A673 (cell line): Measurements from ENCODE around the gene CRK. TPM values are rescaled to one million over a fixed set of nuclear protein-coding genes. Genes with fewer than 3 reads are reported as not detected.
"Not testable (repeated sequence)": the region's sequence is repeated elsewhere in the genome, so short reads cannot be mapped to it uniquely, and the experiment has no call there.

Experiments used
- BruUV-seq: library from RNA; stranded (reverse); fragments of 400-500 nt; replicated peaks from 2 replicates; lab custom pipeline; 2021; lab: Mats Ljungman, UMichigan
- CTCF ChIA-PET: fragments of 300-600 bp; sonication (Branson Sonifier 250); formaldehyde crosslinking; loops from one replicate; lab custom pipeline; 2022; ENCODE audit warnings: antibody characterized with exemption; lab: Charles Lee
- POLR2A ChIA-PET: fragments of 300-600 bp; sonication (Branson Sonifier 250); formaldehyde crosslinking; loops from one replicate; lab custom pipeline; 2022; ENCODE audit warnings: antibody characterized with exemption; ENCODE audit not compliant: low non-redundant PET; lab: Charles Lee
- DNase-seq: peaks from one replicate; pipeline ENCODE4 v3.0.0-alpha.2; 2015; ENCODE audit warnings: low spot score
- H3K27ac ChIP-seq: fragments of 200-600 bp; sonication (generic); 2 replicates; pipeline ENCODE4 v1.5.1; 2016; ENCODE audit warnings: mixed run types, low read depth, mild to moderate bottlenecking, mixed read lengths, antibody characterized with exemption, low read length; ENCODE audit not compliant: poor library complexity, severe bottlenecking
- H3K27me3 ChIP-seq: fragments of 200-600 bp; sonication (generic); replicated peaks from 2 replicates; pipeline ENCODE4 v1.6.1; 2017; ENCODE audit warnings: mixed run types, low read depth, mild to moderate bottlenecking, mixed read lengths, antibody characterized with exemption, low read length; ENCODE audit not compliant: insufficient read depth, poor library complexity
- H3K36me3 ChIP-seq: fragments of 200-600 bp; sonication (generic); 2 replicates; pipeline ENCODE4 v1.6.1; 2016; ENCODE audit warnings: mixed run types, mild to moderate bottlenecking, mixed read lengths, antibody characterized with exemption, low read length; ENCODE audit not compliant: insufficient read depth, poor library complexity, severe bottlenecking
- H3K4me1 ChIP-seq: fragments of 200-600 bp; sonication (generic); 2 replicates; pipeline ENCODE4 v1.6.1; 2017; ENCODE audit warnings: mixed run types, mild to moderate bottlenecking, mixed read lengths, antibody characterized with exemption, low read length; ENCODE audit not compliant: insufficient read depth, poor library complexity, severe bottlenecking
- H3K4me3 ChIP-seq: fragments of 200-600 bp; sonication (generic); 2 replicates; pipeline ENCODE4 v1.5.1; 2016; ENCODE audit warnings: low read depth, mixed run types, mild to moderate bottlenecking, mixed read lengths, low read length; ENCODE audit not compliant: poor library complexity, severe bottlenecking
- H3K9me3 ChIP-seq: fragments of 200-600 bp; sonication (generic); 2 replicates; pipeline ENCODE4 v1.6.1; 2016; ENCODE audit warnings: mixed run types, low read depth, mild to moderate bottlenecking, mixed read lengths, antibody characterized with exemption, low read length; ENCODE audit not compliant: poor library complexity, severe bottlenecking
- EZH2 ChIP-seq: fragments of 200-600 bp; sonication (generic); IDR thresholded peaks from 2 replicates; pipeline ENCODE4 v1.6.1; 2017; ENCODE audit warnings: borderline replicate concordance, low read depth, mild to moderate bottlenecking, mixed read lengths, antibody characterized with exemption, low read length; ENCODE audit not compliant: poor library complexity, severe bottlenecking
- intact Hi-C: fragments of 100-400 bp; cut with micrococcal nuclease; formaldehyde crosslinking; loops from one replicate; pipeline ENCODE4 v1.10.0; 2022; ENCODE audit not compliant: unreplicated experiment
- total RNA-seq: library from RNA; stranded (reverse); gene quantifications from 2 replicates; pipeline ENCODE4 v1.2.3, GENCODE V29; 2021
- TF ChIP-seq, protein P1 (sequence below): fragments of 300-800, 200-600 bp; sonication (generic); conservative IDR thresholded peaks from 2 replicates; pipeline ENCODE4 v1.5.1; 2017; ENCODE audit warnings: low read depth, mild to moderate bottlenecking, antibody characterized with exemption, low read length, moderate library complexity, mixed read lengths

CRK gene
- total RNA-seq, 1 experiment from 2014 or later: 85.9 TPM

DNA sequence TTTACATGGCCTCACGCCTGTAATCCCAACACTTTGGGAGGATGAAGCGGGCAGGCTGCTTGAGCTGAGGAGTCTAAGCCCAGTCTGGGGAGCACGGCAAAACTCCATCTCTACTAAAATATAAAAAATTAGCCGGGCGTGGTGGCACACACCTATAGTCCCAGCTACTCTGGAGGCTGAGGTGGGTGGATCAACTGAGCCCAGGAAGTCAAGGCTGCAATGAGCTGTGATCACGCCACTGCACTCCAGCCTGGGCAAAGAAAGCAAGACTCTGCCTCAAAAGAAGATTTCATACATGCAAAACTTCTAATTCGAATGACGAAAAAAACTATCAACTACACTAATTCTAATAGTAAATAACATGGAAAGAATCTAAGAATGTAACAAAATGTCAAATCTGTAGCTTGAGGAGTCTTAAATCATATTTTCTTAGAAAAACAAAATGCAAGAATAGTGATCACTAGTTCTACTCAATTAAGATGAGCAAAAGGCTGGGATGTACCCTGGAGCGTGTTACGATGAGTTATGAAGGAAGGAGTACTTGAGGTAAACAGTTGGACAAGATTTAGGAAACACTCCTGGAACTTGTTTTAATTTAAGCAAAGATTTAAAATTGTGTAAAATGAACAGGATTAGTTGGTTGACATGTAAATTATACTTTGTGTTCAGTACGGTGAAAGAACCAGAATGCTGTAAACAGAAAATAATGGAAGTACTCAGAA lies 76.7 kb downstream of the CRK start:
- intact Hi-C loops: no loop called here
- ChIA-PET POLR2A (no interaction called here), CTCF (interaction anchor here (1.8 kb wide), 1 partner anchor 14 kb away, joined by 6 read pairs; no protein-coding TSS in a partner anchor)
- Histone ChIP-seq H3K4me3 (no peak overlapping the region), H3K27ac (no peak overlapping the region), H3K27me3 (no peaks in the 10 kb centered on the region), H3K9me3 (no peaks in the 10 kb centered on the region), H3K36me3 (peaks cover 14% of the 10 kb centered on the region), H3K4me1 (peaks cover 60% of the 10 kb centered on the region)
- no TSS peak for BruUV-seq
- DNase-seq: no peak
- TF ChIP-seq, protein P1, sequence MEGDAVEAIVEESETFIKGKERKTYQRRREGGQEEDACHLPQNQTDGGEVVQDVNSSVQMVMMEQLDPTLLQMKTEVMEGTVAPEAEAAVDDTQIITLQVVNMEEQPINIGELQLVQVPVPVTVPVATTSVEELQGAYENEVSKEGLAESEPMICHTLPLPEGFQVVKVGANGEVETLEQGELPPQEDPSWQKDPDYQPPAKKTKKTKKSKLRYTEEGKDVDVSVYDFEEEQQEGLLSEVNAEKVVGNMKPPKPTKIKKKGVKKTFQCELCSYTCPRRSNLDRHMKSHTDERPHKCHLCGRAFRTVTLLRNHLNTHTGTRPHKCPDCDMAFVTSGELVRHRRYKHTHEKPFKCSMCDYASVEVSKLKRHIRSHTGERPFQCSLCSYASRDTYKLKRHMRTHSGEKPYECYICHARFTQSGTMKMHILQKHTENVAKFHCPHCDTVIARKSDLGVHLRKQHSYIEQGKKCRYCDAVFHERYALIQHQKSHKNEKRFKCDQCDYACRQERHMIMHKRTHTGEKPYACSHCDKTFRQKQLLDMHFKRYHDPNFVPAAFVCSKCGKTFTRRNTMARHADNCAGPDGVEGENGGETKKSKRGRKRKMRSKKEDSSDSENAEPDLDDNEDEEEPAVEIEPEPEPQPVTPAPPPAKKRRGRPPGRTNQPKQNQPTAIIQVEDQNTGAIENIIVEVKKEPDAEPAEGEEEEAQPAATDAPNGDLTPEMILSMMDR: no peak
- no peak for TF ChIP-seq EZH2

DNA sequence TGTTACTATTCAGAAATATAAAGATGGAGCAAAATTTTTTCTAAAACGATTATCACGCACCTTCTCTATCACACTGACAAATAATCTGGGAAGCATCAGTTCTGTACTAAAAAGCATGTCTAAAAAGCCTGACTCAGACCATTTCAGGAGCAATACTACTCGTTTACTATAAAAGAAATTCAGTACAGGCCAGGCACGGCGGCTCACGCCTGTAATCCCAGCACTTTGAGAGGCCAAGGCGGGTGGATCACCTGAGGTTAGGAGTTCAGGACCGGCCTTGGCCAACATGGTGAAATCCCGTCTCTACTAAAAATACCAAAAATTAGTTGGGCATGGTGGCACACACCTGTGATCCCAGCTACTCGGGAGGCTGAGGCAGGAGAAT lies 77.6 kb downstream of the CRK start:
- BruUV-seq, POLR2A ChIA-PET, H3K27ac ChIP-seq, H3K9me3 ChIP-seq, H3K27me3 ChIP-seq, intact Hi-C loops, H3K4me3 ChIP-seq, DNase-seq: not testable (repeated sequence)
- CTCF ChIA-PET: interaction anchor here (2.9 kb wide), 1 partner anchor 13 kb away, joined by 11 read pairs; no protein-coding TSS in a partner anchor
- Histone ChIP-seq H3K36me3 (peaks cover 19% of the 10 kb centered on the region), H3K4me1 (peaks cover 60% of the 10 kb centered on the region)

DNA sequence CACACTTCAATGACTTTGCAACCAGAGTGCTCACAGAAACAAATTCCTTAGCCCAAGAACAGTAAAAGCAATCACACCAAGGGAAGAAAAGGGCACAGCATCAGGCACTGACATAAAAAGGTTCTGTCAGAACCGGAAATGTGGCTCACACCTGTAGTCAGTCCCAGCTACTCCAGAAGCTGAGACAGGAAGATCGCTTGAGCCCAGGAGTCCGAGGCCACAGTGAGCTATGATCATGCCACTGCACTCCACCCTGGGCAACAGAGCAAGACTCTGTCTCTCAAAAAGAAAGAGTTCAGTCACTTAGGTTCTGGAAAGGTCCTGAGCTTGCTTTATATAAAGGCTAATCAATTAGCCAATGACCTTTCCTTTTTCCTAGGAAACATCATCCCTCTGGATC lies 78.7 kb downstream of the CRK start:
- POLR2A ChIA-PET: no interaction called here
- Histone ChIP-seq H3K4me1 (peaks cover 60% of the 10 kb centered on the region), H3K9me3 (no peaks in the 10 kb centered on the region), H3K27me3 (no peaks in the 10 kb centered on the region), H3K4me3 (no peak overlapping the region), H3K36me3 (peaks cover 19% of the 10 kb centered on the region), H3K27ac (no peak overlapping the region)
- intact Hi-C loops: no loop called here
- CTCF ChIA-PET: interaction anchor here (2.9 kb wide), 1 partner anchor 12 kb away, joined by 11 read pairs; no protein-coding TSS in a partner anchor
- no TSS peak for BruUV-seq
- no peak for DNase-seq
- no peak for TF ChIP-seq EZH2
- TF ChIP-seq, protein P1: no peak
